HepG2 (cell line): ENCODE results near the gene ARL8A. TPM values are rescaled to one million over a fixed set of nuclear protein-coding genes. Genes with fewer than 3 reads are reported as not detected.

Source experiments
- BRCA1 ChIP-seq: sonication (generic); formaldehyde crosslinking; IDR thresholded peaks from 2 replicates; pipeline ENCODE4 v1.4.0; 2020; ENCODE audit warnings: missing genetic modification reagents
- CCAR2 ChIP-seq: fragments of 200-400 bp; formaldehyde crosslinking; optimal IDR thresholded peaks from 2 replicates; pipeline ENCODE3; 2018; ENCODE audit warnings: low read depth, mild to moderate bottlenecking, low read length, moderate library complexity
- EP300 ChIP-seq, 3 experiments: sonication (generic) in 1 of 3; formaldehyde crosslinking in 1 of 3; IDR thresholded peaks; 2 replicates each; pipeline versions ENCODE4 v1.5.1 to v1.6.1; 2011 to 2020; ENCODE audit warnings: low read depth in 2 of 3, low read length in 2 of 3, borderline replicate concordance in 1 of 3, improper control_type of control experiment in 1 of 3, mild to moderate bottlenecking in 1 of 3, missing genetic modification reagents in 1 of 3, moderate library complexity in 1 of 3
- FOXA3 ChIP-seq: IDR thresholded peaks from 2 replicates; pipeline ENCODE4 v1.6.1; 2016; ENCODE audit warnings: missing genetic modification reagents, missing compliant biosample characterization
- FOXJ3 ChIP-seq: sonication (generic); formaldehyde crosslinking; IDR thresholded peaks from 2 replicates; pipeline ENCODE4 v1.4.0; 2020; ENCODE audit warnings: missing genetic modification reagents, mild to moderate bottlenecking, borderline replicate concordance
- GFI1 ChIP-seq: sonication (generic); formaldehyde crosslinking; IDR thresholded peaks from 2 replicates; pipeline ENCODE4 v1.5.0; 2020; ENCODE audit warnings: missing genetic modification reagents, mild to moderate bottlenecking, borderline replicate concordance
- KDM2A ChIP-seq: sonication (generic); formaldehyde crosslinking; IDR thresholded peaks from 2 replicates; pipeline ENCODE4 v1.4.0; 2020; ENCODE audit warnings: low read depth, missing genetic modification reagents, borderline replicate concordance
- KDM5B ChIP-seq: sonication (generic); formaldehyde crosslinking; IDR thresholded peaks from 2 replicates; pipeline ENCODE4 v1.4.0; 2020; ENCODE audit warnings: missing genetic modification reagents, mild to moderate bottlenecking, borderline replicate concordance
- LCORL ChIP-seq, 2 experiments: fragments of 450-650 bp in 1 of 2; sonication (generic) in 1 of 2; formaldehyde crosslinking in 1 of 2; IDR thresholded peaks; 2 replicates each; pipeline versions ENCODE4 v1.5.0 to v1.6.1; 2017 to 2020; ENCODE audit warnings: antibody characterized with exemption in 1 of 2, missing genetic modification reagents in 1 of 2
- MAFF ChIP-seq: IDR thresholded peaks from 2 replicates; pipeline ENCODE4 v1.6.1; 2011; ENCODE audit warnings: low read depth, low read length, improper control_type of control experiment
- MTF2 ChIP-seq: sonication (generic); formaldehyde crosslinking; IDR thresholded peaks from 2 replicates; pipeline ENCODE4 v1.5.0; 2020; ENCODE audit warnings: missing genetic modification reagents, borderline replicate concordance
- PAX8 ChIP-seq: sonication (generic); formaldehyde crosslinking; IDR thresholded peaks from 2 replicates; pipeline ENCODE4 v1.8.0; 2022; ENCODE audit warnings: mild to moderate bottlenecking, missing genetic modification reagents, borderline replicate concordance
- RAD51 ChIP-seq: fragments of 450-650 bp; IDR thresholded peaks from 2 replicates; pipeline ENCODE4 v1.6.1; 2016; ENCODE audit warnings: borderline replicate concordance
- SOX6 ChIP-seq, 2 experiments: fragments of 450-650 bp in 1 of 2; sonication (generic) in 1 of 2; formaldehyde crosslinking in 1 of 2; IDR thresholded peaks; 2 replicates each; pipeline versions ENCODE4 v1.4.0 to v1.6.1; 2017 to 2020; ENCODE audit warnings: antibody characterized with exemption in 1 of 2, mild to moderate bottlenecking in 1 of 2, missing genetic modification reagents in 1 of 2
- ZIK1 ChIP-seq: sonication (generic); formaldehyde crosslinking; IDR thresholded peaks from 2 replicates; pipeline ENCODE4 v1.5.0; 2020; ENCODE audit warnings: mild to moderate bottlenecking, low read depth, missing genetic modification reagents, borderline replicate concordance
- ZNF124 ChIP-seq: sonication (generic); formaldehyde crosslinking; IDR thresholded peaks from 2 replicates; pipeline ENCODE4 v1.4.0; 2020; ENCODE audit warnings: missing genetic modification reagents
- ZNF205 ChIP-seq: IDR thresholded peaks from 2 replicates; pipeline ENCODE4 v1.6.1; 2018; ENCODE audit warnings: missing biosample characterization, missing genetic modification reagents
- ZNF350 ChIP-seq: sonication (generic); formaldehyde crosslinking; IDR thresholded peaks from 2 replicates; pipeline ENCODE4 v1.4.0; 2020; ENCODE audit warnings: mild to moderate bottlenecking, low read depth, missing genetic modification reagents, borderline replicate concordance
- ZNF44 ChIP-seq: sonication (generic); formaldehyde crosslinking; IDR thresholded peaks from 2 replicates; pipeline ENCODE4 v1.5.1; 2020; ENCODE audit warnings: mild to moderate bottlenecking, missing genetic modification reagents
- ZNF782 ChIP-seq: sonication (generic); formaldehyde crosslinking; IDR thresholded peaks from 2 replicates; pipeline ENCODE4 v1.4.0; 2020; ENCODE audit warnings: missing genetic modification reagents, mild to moderate bottlenecking, borderline replicate concordance
- ZNF850 ChIP-seq: sonication (generic); formaldehyde crosslinking; conservative IDR thresholded peaks from 2 replicates; pipeline ENCODE4 v1.9.0; 2021; ENCODE audit warnings: mild to moderate bottlenecking, missing genetic modification reagents
- polyA plus RNA-seq, 8 experiments: library from polyadenylated mRNA; depleted of rRNA in 3 of 8; stranded (reverse) in 7 of 8; unstranded in 1 of 8; fragments of >200 nt; fragmentation: Illumina TruSeq in 4 of 8; extraction: Trizol in 4 of 8; gene quantifications; 2 replicates each; pipeline versions ENCODE4 v1.2.1 to v1.2.3, GENCODE V29; 2011 to 2016; ENCODE audit warnings: low read depth in 4 of 8, missing spikeins in 1 of 8, mixed read lengths in 1 of 8; ENCODE audit not compliant: insufficient read depth in 1 of 8
- total RNA-seq, 5 experiments: library from RNA; depleted of rRNA; stranded (reverse); fragments of >200 nt; fragmentation: Illumina TruSeq; extraction: Trizol; gene quantifications; 2 replicates each; pipeline ENCODE4 v1.2.3, GENCODE V29; 2016; ENCODE audit warnings: low read depth in 1 of 5
- TF ChIP-seq, protein P1 (sequence below): sonication (generic); formaldehyde crosslinking; IDR thresholded peaks from 2 replicates; pipeline ENCODE4 v1.5.1; 2020; ENCODE audit warnings: missing genetic modification reagents, mild to moderate bottlenecking, borderline replicate concordance
- TF ChIP-seq, protein P2 (sequence below): sonication (generic); formaldehyde crosslinking; IDR thresholded peaks from 2 replicates; pipeline ENCODE4 v1.5.1; 2020; ENCODE audit warnings: mild to moderate bottlenecking, missing genetic modification reagents, borderline replicate concordance

The ARL8A gene
- total and polyA plus RNA-seq, 2 of the 13 experiments (the other 11 are each of a cell fraction or from before 2014, with no cell fraction given) = 2.7 to 23.4 TPM

DNA sequence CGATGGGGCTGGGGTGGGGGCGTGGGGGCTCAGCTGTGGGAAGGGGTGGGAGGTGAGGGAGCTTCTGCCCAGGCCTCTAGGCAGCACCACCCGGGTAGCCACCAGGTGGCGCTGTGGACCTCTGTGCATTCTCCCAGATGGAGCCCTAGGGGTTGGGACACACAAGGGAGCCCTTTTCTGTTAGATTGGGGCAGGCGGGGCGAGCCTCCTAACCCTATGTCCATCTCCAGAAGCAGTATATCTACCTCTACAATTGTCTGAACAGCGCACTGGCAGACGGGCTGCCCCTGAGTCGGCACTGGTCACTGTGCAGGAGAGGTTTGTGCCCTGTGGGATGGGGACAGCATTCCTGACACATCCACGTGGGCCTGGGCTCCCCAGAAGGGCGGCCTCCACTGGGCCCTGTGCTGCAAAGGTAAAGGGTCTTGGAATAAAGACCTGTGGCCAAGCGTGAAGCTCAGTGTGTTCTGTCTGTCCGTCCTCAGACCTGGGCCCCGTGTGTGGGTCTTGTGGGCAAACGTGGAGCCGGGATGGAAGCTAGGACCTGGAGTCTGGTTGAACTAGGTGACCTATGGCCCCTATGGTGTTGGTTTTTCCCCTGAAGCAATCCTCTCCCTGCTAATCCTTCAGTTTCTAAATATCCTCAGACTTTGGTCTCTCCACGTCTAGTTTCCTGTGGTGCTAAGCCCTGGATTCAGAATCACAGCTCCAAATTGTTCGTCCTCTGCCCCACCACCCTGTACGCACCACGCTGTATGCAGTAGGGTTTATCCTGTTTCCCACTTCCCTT is 44.7 kb upstream of the ARL8A start (continued):
- TF ChIP-seq EP300 (IDR thresholded peaks at IDR 0.05; ENCODE audit: low read depth in 2 of 2, low read length in 2 of 2) = peak in 1 of 2 experiments; percentile 57; a peak in 1 of 4 replicates
- no peak for TF ChIP-seq EP300 (CRISPR knock-in tag; IDR thresholded peaks at IDR 0.05; ENCODE audit: borderline replicate concordance)
- TF ChIP-seq, protein P1, sequence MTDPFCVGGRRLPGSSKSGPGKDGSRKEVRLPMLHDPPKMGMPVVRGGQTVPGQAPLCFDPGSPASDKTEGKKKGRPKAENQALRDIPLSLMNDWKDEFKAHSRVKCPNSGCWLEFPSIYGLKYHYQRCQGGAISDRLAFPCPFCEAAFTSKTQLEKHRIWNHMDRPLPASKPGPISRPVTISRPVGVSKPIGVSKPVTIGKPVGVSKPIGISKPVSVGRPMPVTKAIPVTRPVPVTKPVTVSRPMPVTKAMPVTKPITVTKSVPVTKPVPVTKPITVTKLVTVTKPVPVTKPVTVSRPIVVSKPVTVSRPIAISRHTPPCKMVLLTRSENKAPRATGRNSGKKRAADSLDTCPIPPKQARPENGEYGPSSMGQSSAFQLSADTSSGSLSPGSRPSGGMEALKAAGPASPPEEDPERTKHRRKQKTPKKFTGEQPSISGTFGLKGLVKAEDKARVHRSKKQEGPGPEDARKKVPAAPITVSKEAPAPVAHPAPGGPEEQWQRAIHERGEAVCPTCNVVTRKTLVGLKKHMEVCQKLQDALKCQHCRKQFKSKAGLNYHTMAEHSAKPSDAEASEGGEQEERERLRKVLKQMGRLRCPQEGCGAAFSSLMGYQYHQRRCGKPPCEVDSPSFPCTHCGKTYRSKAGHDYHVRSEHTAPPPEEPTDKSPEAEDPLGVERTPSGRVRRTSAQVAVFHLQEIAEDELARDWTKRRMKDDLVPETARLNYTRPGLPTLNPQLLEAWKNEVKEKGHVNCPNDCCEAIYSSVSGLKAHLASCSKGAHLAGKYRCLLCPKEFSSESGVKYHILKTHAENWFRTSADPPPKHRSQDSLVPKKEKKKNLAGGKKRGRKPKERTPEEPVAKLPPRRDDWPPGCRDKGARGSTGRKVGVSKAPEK (CRISPR knock-in tag) = 0 out of 2 replicates have a peak, but pooled peaks have one; percentile 76
- no peak for TF ChIP-seq MAFF
- peak; percentile 59; the same call in 1 of the 2 replicates for TF ChIP-seq KDM2A (CRISPR knock-in tag)
- peak; percentile 22; the same call in 1 of the 2 replicates for TF ChIP-seq FOXJ3 (CRISPR knock-in tag)
- no peak for TF ChIP-seq CCAR2
- no peak for TF ChIP-seq ZIK1
- 0 out of 2 replicates have a peak, but pooled peaks have one; percentile 62 for TF ChIP-seq MTF2 (CRISPR knock-in tag)
- TF ChIP-seq, protein P2, sequence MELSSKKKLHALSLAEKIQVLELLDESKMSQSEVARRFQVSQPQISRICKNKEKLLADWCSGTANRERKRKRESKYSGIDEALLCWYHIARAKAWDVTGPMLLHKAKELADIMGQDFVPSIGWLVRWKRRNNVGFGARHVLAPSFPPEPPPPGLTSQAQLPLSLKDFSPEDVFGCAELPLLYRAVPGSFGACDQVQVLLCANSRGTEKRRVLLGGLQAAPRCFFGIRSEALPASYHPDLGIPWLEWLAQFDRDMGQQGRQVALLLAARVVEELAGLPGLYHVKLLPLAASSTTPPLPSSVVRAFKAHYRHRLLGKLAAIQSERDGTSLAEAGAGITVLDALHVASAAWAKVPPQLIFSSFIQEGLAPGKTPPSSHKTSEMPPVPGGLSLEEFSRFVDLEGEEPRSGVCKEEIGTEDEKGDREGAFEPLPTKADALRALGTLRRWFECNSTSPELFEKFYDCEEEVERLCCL = no peak; the same call in 1 of the 2 replicates
- TF ChIP-seq LCORL (IDR thresholded peaks at IDR 0.05) = no peak
- peak; percentile 82 for TF ChIP-seq LCORL (CRISPR knock-in tag; IDR thresholded peaks at IDR 0.05)
- no peak for TF ChIP-seq RAD51
- TF ChIP-seq BRCA1 (CRISPR knock-in tag) = 0 out of 2 replicates have a peak, but pooled peaks have one; percentile 31
- TF ChIP-seq ZNF124 (CRISPR knock-in tag) = no peak
- TF ChIP-seq KDM5B = peak; percentile 36; the same call in 1 of the 2 replicates
- no peak; the same call in 1 of the 2 replicates for TF ChIP-seq FOXA3 (CRISPR knock-in tag)
- TF ChIP-seq ZNF850 (CRISPR knock-in tag) = no peak
- no peak for TF ChIP-seq PAX8 (CRISPR knock-in tag)
- TF ChIP-seq ZNF44 = peak; percentile 71; the same call in 1 of the 2 replicates
- peak; percentile 28; the same call in 1 of the 2 replicates for TF ChIP-seq ZNF350 (CRISPR knock-in tag)
- TF ChIP-seq SOX6 (IDR thresholded peaks at IDR 0.05) = no peak
- peak; percentile 73; the same call in 1 of the 2 replicates for TF ChIP-seq SOX6 (CRISPR knock-in tag; IDR thresholded peaks at IDR 0.05)
- TF ChIP-seq ZNF205 (CRISPR knock-in tag) = no peak
- 0 out of 2 replicates have a peak, but pooled peaks have one; percentile 22 for TF ChIP-seq GFI1 (CRISPR knock-in tag)
- TF ChIP-seq ZNF782 = 0 out of 2 replicates have a peak, but pooled peaks have one; percentile 31
